Activated T-cell treated with anti-CD3 and anti-CD28 coated beads for 1 hour (primary cell): ENCODE measurements around the gene CARMIL1.

Experiments used
- DNase-seq: peaks from one replicate; pipeline ENCODE4 v3.0.0-alpha.2; 2020; ENCODE audit warnings: low read depth

The CARMIL1 gene

DNA sequence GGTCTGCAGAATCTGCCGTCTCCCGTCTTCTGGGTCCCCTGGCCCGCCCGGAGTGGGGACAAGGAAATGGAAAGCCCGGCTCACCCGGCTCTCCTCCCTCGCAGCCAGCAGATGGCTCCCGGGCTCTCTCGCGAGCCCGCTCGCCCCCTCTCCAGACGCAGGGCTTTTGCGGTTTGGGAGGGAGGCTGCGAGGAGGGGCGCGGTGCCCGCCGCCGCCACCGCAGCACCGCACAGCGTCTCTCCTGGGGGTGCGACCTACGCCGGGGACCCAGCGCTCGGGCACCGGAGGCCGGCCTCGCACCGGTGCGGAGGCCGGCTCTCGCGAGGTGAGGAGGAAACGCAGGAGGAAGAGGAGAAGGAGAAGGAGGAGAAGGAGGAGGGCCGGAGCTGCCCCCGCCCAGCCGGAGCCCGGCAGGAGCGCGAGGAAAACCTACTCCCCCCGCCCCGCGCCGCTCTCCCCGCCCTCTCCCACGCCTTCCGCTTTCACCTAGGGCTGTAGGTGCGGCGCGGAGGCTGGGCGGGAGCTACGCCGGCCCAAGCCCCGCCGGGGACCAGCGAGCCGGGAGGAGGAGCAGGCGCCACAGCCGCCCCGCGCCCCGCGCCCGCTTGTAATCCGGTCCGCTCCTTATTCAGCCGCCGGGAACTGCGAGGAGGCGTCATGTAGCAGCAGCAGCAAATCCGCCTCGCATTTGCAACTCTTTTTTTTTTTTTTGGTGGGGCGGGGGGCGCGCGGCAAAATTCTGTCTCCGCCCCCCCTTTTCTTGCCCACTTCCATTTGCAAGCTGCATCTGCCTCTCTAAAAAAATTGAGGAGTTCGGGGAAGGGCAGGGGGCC lies at the start of gene CARMIL1:
Gene CARMIL1, plus strand, starts transcription at position 461 of the 834 bp plus-strand sequence. CDS start 422 bp downstream, outside the sequence.
- peak; percentile 50 for DNase-seq

DNA sequence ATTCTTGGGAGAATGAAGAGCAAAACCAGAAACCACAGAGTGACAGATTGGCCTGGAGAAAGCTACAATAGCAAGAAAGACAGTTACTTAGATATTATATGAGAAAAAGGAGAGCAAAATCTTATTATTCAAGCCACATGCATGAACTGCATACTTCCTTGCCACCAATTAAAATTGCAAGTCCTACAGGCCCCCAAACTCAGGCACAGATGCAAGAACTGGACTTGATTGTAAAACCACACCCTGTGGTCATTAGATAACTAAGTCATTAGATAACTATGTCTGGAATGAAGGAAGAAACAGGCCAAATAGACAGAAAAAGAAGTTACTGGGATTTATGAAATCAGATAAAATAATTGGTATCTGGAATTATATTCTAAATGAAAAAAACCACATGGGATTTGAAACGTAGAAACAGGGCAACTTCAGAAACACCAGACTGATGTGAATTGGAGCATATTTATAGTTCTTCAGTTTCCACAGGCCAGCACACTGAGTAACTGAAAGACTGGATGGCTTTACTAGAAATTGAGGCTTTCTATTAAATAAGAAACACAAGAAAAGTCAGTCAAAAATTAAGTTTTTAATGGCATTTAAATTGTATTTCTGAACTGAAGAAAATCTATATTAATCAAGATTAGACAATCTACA lies 49.4 kb upstream of the CARMIL1 start:
- no peak for DNase-seq

DNA sequence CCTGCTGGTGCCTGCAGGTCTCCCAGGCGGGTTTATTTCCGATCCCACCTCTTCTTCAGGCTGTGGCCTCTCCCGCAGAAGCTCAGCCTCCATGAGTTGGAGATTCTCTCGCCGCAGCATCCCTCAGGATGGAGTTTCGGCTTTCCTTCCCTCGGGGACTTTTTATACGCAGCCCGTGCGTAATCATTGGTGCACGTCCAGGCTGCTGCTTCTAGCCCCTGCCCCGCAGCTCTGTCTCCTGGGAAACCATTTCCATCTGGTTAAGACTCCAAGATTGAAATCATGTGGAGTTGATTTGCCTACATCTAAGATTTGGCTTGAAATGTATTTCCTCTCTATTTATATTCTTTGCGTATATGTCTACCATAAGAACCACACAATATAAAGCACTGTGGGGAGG lies 46.7 kb upstream of the CARMIL1 start:
- DNase-seq = no peak

DNA sequence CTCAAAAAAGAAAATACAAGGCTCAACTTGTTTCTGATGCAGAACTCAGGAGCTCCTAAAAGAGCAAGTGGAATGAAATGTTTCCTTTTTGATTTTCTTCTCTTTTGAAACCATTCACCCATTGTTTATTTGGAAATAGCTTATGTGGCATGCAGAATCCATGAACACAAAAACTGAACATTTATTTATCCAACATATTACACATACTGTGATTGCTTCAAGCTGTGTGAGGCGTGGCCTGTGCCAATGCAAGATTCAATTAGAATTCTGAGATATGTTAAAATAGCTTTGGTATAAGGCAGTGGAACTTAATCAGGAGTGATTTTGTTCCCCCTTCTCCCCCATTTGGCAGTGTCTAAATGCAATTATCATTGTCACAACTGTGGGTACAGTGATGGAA lies 45.9 kb upstream of the CARMIL1 start:
- no peak for DNase-seq

DNA sequence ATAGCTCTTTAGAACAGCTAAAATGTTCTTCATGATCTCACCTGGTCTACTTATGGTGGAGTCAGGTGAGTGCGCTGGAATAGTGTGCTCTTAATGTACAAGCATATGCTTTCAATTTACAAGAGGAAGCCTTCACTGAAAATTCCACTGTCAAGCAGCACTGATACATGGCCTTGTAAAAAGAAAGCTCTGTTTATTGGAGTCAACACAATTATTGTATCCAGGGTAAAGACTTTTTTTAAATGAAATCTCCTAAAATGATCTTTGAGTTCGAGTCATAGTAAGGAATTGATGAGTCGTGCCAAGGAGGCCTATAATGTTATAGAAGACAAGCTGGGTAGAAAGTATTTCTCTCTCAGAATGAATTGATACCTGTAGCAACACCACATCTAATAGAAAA lies 41.6 kb upstream of the CARMIL1 start:
- DNase-seq = no peak

DNA sequence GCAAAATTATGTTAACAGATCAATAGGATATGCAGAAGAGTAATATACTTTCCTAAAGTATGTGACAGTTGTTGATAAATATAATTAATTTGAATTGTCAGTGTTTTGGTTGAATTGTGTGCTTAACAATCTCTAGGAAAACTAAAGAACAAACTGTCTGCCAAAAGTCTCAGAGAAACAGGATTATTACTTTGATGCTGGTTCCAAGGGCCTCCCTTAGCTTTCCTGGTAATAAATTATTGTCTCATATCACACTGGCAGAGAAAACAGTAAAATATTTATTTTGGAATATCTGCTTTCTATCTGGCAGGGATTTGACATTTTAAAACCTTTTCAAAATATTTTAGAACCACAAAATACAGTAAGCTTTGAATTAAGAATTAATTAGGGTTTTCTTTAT lies 40.1 kb upstream of the CARMIL1 start:
- DNase-seq = no peak

DNA sequence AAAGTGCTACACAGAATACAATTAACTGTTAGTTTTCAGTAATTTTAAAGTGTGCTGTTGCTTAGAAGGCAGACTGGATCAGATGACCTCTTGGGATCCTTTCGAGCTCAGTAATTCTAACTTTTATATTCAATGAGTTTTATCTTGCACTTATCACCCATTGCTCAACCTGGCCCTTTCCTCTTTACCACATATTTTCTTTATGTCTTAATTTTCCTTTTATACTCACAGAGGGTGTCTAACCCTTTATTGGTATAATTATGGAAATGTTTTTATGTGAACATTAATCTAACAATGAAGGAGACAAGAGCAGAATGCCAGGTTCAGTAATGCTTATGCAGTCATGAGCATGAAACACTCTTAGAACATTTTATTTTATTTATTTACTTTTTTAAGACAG lies 39.7 kb upstream of the CARMIL1 start:
- DNase-seq = no peak

DNA sequence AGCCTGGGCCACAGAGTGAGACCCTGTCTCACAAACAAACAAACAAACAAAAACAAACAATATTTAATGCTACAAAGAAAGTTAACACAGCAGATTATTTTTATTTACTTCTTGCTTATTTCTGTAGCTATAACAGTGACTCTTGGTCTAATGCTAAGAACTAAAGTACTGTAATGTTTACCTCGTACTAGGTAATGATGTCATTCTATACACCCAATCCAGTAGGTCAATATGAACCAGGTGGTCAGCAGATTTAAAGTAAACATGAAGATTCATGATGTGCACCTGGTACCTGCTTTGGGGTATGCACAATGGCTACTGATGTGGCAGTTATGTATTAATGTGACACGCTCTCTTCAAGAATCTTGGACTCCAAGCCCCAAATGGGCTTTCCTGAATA lies 36.6 kb upstream of the CARMIL1 start:
- DNase-seq = no peak

DNA sequence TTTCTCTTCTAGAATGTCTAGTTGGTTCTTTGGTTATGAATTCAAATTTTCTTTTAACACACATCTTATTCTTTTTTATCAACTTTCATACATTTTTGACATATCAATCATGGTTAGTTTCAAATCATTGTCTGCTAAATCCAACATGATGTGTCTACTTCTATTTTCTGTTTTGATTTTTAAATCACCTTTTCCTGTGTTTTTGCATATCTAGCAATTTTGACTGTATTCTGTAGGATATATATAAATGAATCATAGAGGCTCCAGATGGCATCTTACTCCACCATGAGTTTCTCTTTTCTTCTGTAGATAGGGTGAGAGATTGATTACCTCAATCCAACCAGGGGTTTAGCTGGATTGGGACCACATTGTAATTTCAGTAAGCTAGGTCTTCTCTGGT lies 34.3 kb upstream of the CARMIL1 start:
- no peak for DNase-seq

DNA sequence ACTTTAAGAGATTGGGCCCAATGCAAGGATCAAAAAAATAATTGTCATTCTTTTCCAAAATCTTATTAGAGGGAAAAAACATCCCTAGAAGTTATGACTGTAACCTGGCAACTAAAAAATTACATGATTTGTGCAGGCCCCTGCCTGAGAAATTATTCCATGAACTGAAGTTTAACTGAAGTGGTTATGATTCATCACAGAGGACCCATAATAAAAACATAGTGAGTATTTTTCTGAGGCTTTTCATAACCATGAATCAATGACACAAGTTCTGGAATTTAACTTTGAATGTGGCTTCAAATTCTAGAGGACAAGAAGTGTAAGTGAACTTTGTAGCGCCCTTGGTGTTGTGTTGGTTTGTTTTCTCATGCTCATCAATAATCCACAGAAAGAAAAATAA lies 31.1 kb upstream of the CARMIL1 start:
- DNase-seq = no peak

DNA sequence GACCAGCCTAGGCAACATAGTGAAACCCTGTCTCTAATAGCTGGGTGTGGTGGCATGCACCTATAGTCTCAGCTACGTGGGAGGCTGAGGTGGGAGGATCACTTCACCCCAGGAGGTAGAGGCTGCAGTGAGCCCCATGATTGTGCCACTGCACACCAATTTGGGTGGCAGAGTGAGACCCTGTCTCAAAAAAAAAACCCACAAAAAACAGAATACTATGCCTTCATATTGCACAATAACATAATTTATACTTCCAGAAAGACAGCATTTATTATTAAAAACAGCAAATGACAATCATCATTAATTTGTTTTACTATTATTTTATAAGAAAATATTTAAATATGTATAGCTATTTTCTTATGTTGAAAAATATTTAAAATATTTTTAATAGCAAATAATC lies 30.0 kb upstream of the CARMIL1 start:
- no peak for DNase-seq

DNA sequence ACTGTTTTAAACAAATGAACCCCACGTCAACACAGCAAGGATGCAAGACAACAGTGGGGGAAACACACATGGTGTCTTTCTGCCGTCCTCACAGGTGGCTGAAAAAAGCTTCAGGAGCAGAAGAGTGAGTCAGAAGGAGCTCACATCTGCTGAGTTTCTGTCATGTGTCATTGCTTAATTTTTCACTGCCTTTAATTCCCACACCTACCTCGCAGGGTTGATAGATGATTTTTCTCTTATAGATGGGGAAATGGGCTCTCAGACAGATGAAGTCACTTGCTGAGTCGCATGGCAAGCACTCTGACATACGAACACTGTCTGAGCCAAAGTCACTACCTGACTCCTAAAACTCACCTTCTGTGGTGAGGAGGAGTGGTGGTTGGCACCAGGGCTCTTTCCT lies 28.3 kb upstream of the CARMIL1 start:
- no peak for DNase-seq

DNA sequence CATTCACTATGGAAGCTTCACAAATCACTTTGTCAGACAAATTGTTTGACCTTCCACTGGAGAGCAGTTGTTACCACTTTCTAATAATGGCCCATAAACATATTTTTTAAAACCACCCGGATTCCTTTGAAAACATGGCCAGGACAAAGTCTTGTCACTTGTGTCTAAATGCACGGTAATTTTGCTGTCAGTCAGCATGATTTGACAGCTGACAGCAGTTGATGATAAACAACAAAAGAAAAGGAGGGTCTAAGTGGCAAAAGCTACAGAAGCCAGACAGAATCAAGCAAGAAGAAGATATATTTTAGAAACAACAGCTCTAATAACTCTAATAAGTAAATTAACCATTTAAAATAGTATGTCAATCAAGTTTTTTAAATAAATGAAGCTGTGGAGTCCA lies 27.7 kb upstream of the CARMIL1 start:
- DNase-seq = no peak

DNA sequence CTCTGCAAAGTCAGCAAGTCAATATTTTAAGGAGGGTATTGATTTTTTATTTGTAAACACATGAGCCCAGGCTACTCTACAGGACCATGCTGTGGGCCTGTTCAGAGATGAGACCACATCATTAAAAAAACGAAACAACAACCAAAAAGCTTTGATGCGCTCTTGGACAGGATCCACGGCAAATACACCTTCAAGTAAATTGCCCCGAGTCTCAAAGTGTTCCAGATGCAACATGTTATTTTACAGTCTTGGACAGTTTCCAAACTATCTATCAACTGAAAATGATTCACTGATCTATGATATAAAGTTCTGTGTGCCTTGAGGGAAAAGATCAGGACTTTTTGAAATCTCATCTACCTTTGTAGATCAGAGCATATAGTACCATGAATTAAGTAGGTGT lies 25.8 kb upstream of the CARMIL1 start:
- no peak for DNase-seq

DNA sequence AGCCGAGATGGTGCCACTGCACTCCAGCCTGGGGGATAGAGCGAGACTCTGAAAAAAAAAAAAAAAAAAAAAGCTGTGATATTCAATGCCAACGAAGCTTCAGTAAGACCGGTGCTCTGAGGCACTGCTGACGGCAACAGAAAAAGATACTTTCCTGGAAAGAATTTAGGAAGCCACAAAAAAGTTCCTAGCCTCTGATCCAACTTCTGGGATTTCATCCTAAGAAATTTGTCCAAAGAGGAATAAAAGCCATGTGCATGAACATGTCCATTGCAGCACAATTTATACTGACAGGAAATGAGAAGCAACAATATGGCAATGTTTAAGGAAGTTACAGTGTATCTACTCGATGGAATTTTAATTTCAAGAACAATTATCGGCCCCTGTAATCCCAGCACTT lies 24.5 kb upstream of the CARMIL1 start:
- DNase-seq = no peak

DNA sequence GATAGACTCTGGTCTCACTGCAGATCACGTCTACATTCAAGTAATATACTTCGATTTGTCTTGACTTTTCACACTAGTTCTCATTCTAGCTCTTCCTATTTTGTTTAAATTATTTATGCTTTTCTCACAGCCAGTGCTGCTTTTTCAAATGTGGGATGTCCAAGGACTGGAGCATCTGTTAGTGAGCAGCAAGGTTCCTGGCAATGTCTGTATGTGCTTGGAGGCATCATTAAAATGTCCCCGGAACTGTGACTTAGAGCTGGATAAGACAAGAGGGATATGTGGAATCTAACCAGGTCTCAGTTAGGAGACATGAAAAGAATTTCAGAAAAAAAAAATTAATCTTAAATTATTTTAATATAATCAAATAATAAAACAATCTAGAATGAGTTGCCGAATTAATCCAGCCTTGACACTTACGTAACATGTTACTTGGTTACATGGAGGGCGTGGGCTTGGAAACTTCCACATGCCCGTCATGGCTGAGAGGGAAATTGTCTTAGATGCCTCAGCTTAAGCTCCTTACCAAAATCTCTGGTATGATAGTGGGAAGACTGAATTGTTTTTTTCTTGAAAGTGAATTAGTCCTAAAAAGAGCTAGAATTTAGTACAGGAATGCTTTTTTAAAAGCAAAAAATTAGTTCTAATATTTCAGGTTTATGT lies 21.4 kb upstream of the CARMIL1 start:
- DNase-seq = no peak

DNA sequence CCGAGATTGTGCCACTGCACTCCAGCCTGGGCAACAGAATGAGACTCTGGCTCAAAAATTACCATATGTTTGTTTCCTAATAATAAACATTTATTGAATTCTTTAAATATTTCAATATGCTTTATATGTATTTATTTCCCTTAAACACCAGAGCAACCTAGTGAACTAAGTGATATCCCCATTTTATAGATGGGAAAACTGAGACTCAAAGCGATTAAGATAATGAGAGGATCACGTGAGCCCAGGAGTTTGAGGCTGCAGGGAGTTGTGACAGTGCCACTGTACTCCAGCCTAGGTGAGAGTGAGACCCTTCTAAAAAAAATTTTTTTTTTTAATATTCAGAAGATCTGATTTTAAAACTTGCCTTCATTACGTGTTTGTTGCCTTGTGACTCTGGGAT lies 19.4 kb upstream of the CARMIL1 start:
- DNase-seq = no peak

DNA sequence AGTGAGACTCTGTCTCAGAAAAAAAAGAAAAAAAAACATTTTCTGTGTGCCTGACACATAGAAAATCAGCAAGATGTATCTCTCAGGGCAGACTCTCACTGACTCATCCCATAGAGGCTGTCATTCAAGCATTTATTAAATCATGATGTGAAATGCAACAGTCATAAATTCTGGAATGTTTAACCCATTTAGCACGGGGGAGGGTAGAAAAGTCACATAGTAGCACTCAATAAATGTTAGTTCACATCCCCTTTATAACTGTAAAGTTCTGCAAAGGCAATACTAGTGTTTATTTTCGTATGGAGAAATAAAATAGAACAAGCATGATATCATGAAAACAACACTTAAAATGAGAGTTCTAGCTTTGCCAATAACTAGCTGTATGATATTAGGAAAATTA lies 15.5 kb upstream of the CARMIL1 start:
- no peak for DNase-seq

DNA sequence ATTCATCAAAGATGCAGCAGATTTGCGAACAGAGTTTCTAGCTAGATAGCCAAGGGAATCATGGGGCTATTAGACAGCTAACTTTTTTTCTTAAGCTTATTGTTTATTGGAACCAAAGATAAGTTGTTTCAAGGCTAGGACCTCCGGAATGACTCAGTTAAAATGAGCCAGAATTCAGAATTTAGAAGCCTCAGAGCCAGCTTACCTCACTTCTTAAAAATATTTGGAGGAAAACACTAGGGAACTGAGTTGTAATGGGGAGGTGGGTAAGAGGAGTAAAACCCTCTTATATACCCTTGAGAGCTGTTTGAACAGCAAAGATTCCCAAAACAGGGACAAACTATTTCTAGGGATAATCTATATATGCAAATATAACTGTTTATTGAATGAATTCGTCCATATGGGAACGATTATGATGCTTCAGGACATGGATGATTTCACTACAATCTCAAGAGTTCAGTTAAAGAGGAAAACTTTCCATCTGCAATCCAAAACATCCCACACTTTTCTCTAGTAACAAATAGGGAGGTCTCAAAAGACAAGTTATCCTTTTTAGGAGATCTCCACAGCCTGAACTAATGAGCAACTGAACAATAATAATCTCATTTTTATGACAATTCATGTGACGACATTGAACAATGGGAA lies 12.6 kb upstream of the CARMIL1 start:
- no peak for DNase-seq

DNA sequence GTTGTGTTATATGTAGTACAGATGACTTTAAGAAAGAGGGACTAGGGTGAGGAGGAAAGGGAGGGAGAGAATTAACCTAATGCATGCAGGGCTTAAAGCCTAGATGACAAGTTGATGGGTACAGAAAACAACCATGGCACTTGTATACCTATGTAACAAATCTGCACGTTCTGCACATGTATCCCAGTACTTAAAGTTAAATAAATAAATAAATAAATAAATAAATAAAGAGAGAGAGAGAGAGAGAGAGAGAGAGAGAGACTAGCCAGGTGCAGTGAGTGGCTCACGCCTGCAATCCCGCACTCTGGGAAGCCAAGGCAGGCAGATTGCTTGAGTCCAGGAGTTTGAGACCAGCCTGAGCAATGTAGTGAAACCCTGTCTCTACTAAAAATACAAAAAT lies 11.5 kb upstream of the CARMIL1 start:
- DNase-seq = no peak

DNA sequence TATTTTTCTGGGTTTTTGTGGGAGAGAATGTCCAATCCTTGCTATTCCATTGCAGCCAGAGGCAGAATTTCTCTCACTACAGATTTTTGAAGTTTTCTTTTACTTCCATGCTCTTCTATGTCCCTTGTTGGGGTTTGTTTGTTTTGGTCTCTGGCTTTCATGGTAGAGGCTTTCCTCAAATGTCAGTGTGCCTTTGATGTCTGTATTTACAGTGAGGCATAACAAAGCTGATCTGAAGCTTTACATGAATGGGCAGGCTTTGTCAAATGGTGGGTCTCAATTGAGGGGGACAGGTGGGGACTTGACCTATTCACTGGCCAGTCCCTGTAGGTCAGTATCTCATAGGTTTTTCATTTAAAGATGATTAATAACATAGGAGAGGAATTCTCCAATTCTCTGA lies 8.6 kb upstream of the CARMIL1 start:
- DNase-seq = no peak

DNA sequence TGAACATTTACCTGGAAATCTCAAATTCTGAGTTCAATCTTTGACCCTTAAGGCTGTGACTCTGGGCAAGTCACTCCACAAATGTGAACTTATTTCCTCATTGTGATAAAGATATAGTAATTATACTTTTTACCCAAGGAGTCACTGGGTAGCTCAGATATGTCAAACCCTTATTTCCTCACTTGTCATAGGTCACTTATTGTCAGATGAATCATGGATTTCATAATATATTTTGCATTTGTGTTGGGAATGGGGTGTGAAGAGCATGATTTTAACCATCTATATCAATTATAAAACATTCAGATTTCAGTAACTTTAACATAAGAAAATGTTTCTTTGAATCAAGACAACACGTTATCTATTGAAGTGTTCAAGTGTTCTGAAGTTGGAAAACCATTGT lies 3.7 kb upstream of the CARMIL1 start:
- no peak for DNase-seq

DNA sequence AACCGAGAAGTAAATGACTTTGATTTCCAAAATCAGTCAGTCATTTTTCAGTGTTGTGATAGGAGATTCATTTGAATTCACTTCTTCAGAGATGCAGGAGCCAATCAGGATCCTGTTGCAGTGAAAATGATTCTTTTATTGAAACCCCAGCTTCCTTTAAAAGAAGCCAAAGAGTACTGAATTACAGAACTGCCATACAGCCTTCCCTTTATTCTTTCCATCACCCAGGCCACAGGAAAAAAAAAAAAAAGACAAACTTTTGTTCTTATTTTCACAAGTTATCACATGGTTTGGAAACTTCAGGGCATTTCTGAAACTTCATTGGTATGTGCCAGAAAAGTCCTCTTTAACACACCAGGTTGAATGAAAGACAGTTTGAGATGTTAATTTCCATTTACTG lies 1.8 kb upstream of the CARMIL1 start:
- DNase-seq = no peak
